Activated T-cell treated with anti-CD3 and anti-CD28 coated beads, Interleukin-2, amount 50 U/mL, for 4 hours (primary cell): ENCODE data around the gene PRSS58. TPM values are rescaled to one million over a fixed set of nuclear protein-coding genes. Genes with fewer than 3 reads are reported as not detected.

ENCODE experiments used
- ATAC-seq, 2 donors: fragments of 200-7000 bp; cut with Tn5 transposase; one replicate each; pipeline ENCODE4 v1.10.0; 2021
- DNase-seq: peaks from one replicate; pipeline ENCODE4 v3.0.0-alpha.2; 2020
- H3K27me3 Mint-ChIP-seq: one replicate; pipeline ENCODE4 v1.8.0; 2021; ENCODE audit warnings: low read depth, mixed read lengths
- H3K36me3 Mint-ChIP-seq: one replicate; pipeline ENCODE4 v1.8.0; 2022; ENCODE audit warnings: mixed read lengths; ENCODE audit not compliant: insufficient read depth
- H3K4me1 Mint-ChIP-seq: one replicate; pipeline ENCODE4 v1.8.0; 2021; ENCODE audit warnings: low read depth, mixed read lengths
- H3K4me3 Mint-ChIP-seq: one replicate; pipeline ENCODE4 v1.8.0; 2021; ENCODE audit warnings: mild to moderate bottlenecking, moderate library complexity, mixed read lengths
- H3K9me3 Mint-ChIP-seq: one replicate; pipeline ENCODE4 v1.8.0; 2021; ENCODE audit warnings: mixed read lengths
- total RNA-seq, 3 donors: library from RNA; stranded (reverse); gene quantifications; one replicate each; pipeline ENCODE4 v1.2.1, GENCODE V29; 2021

Gene PRSS58
- total RNA-seq, 3 donors from 2014 or later, result not detected

GRCh38 chr7:142250705-142251104 is 7.2 kb downstream of the PRSS58 start:
- H3K4me1 Mint-ChIP-seq, result no peaks in the 10 kb centered on the region
- H3K4me3 Mint-ChIP-seq, result no peak overlapping the region
- no peaks in the 10 kb centered on the region for H3K9me3 Mint-ChIP-seq
- ATAC-seq (no peak), DNase-seq (no peak)
- peaks cover 3% of the 10 kb centered on the region for H3K27me3 Mint-ChIP-seq
- H3K36me3 Mint-ChIP-seq, result no peaks in the 10 kb centered on the region

DNA sequence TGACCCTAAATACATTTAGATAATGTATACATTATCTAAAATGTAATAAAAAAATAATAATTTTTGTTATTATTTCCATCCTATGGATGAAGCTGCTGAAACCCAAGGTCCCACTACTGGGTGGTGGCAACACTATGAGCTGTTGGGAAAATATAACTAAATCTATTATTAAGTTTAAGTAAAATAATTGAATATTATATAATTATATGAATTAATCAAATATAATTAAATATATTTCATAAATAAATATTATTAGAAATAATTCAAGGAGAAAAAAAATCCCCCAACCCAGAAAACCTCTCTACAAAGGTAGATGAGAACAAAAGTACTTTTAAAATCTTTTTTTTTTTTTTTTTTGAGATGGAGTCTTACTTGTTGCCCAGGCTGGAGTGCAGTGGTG is 7.9 kb downstream of the PRSS58 start:
- no peak for ATAC-seq
- no peaks in the 10 kb centered on the region for H3K9me3 Mint-ChIP-seq
- no peaks in the 10 kb centered on the region for H3K4me1 Mint-ChIP-seq
- DNase-seq, result no peak
- H3K36me3 Mint-ChIP-seq, result no peaks in the 10 kb centered on the region
- no peak overlapping the region for H3K4me3 Mint-ChIP-seq
- peaks cover 8% of the 10 kb centered on the region for H3K27me3 Mint-ChIP-seq

- no peak for ATAC-seq
- H3K4me3 Mint-ChIP-seq, result no peak overlapping the region
- no peaks in the 10 kb centered on the region for H3K36me3 Mint-ChIP-seq
These were observed 9.4 kb downstream of the PRSS58 start for GRCh38 chr7:142248166-142249160.

GRCh38 chr7:142243823-142244222 is 14.0 kb downstream of the PRSS58 start:
- H3K9me3 Mint-ChIP-seq, result no peaks in the 10 kb centered on the region
- no peaks in the 10 kb centered on the region for H3K36me3 Mint-ChIP-seq
- no peaks in the 10 kb centered on the region for H3K4me1 Mint-ChIP-seq
- H3K4me3 Mint-ChIP-seq, result no peak overlapping the region
- peaks cover 14% of the 10 kb centered on the region for H3K27me3 Mint-ChIP-seq
- DNase-seq, result no peak
- no peak for ATAC-seq

More at GRCh38 chr7:142248166-142249160, 9.4 kb downstream of the PRSS58 start:
- no peak for DNase-seq
- no peaks in the 10 kb centered on the region for H3K9me3 Mint-ChIP-seq
- H3K4me1 Mint-ChIP-seq, result no peaks in the 10 kb centered on the region
- H3K27me3 Mint-ChIP-seq, result peaks cover 8% of the 10 kb centered on the region

GRCh38 chr7:142240546-142240945 is 17.3 kb downstream of the PRSS58 start:
- Mint-ChIP-seq H3K36me3 (no peaks in the 10 kb centered on the region), H3K9me3 (no peaks in the 10 kb centered on the region), H3K4me3 (no peak overlapping the region)

GRCh38 chr7:142231716-142232115 is 26.1 kb downstream of the PRSS58 start:
- Mint-ChIP-seq H3K4me1 (no peaks in the 10 kb centered on the region), H3K36me3 (no peaks in the 10 kb centered on the region), H3K4me3 (no peak overlapping the region), H3K27me3 (peaks cover 11% of the 10 kb centered on the region), H3K9me3 (no peaks in the 10 kb centered on the region)
- no peak for ATAC-seq
- DNase-seq, result no peak

More at GRCh38 chr7:142240546-142240945, 17.3 kb downstream of the PRSS58 start:
- Mint-ChIP-seq H3K4me1 (no peaks in the 10 kb centered on the region), H3K27me3 (peaks cover 14% of the 10 kb centered on the region)
- no peak for ATAC-seq
- DNase-seq, result no peak

- Mint-ChIP-seq H3K4me1 (no peaks in the 10 kb centered on the region), H3K36me3 (no peaks in the 10 kb centered on the region), H3K9me3 (no peaks in the 10 kb centered on the region), H3K4me3 (no peak overlapping the region), H3K27me3 (peaks cover 16% of the 10 kb centered on the region)
- DNase-seq (no peak), ATAC-seq (no peak)
These were observed 29.2 kb downstream of the PRSS58 start for GRCh38 chr7:142228537-142229104.

Other genes with a start within 250 kb of the PRSS58 start
- not detected for gene MGAM2, start 146.3 kb downstream of the PRSS58 start, total RNA-seq